IMR-90 (cell line): ENCODE results near the gene MYH13.

ENCODE experiments used
- MAZ ChIP-seq: IDR thresholded peaks from 2 replicates; pipeline ENCODE4 v1.6.1; 2012; ENCODE audit warnings: low read depth, mild to moderate bottlenecking, low read length, improper control_type of control experiment, moderate library complexity, borderline replicate concordance
- MXI1 ChIP-seq: IDR thresholded peaks from 2 replicates; pipeline ENCODE4 v1.6.1; 2012; ENCODE audit warnings: low read depth, mild to moderate bottlenecking, low read length, moderate library complexity, borderline replicate concordance
- POLR2A ChIP-seq: IDR thresholded peaks from 2 replicates; pipeline ENCODE4 v1.6.1; 2012; ENCODE audit warnings: mild to moderate bottlenecking, low read depth, low read length
- RAD21 ChIP-seq: IDR thresholded peaks from 2 replicates; pipeline ENCODE4 v1.6.1; 2012; ENCODE audit warnings: low read length, improper control_type of control experiment
- RCOR1 ChIP-seq: IDR thresholded peaks from 2 replicates; pipeline ENCODE4 v1.6.1; 2012; ENCODE audit warnings: mild to moderate bottlenecking, low read length, improper control_type of control experiment; ENCODE audit not compliant: insufficient replicate concordance
- TF ChIP-seq, protein P1 (sequence below): conservative IDR thresholded peaks from 2 replicates; pipeline ENCODE4 v1.5.1; 2012; ENCODE audit warnings: mild to moderate bottlenecking, low read depth, low read length, improper control_type of control experiment

DNA sequence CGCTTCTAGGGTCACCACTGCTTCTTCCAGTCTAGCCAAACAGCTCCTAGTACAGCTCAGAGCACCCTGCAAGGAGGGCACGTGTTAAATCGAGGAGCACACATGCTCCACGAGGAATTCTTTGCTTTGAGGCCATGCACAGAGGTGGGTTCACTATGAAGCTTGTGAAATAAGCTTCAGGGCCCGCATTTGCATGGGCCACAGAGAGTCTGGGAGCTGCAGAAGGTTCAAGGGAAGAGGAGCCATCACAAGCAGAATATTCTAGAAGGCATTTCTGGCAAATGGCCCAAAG is 55.3 kb downstream of the MYH13 start:
- no peak for TF ChIP-seq MXI1
- TF ChIP-seq, protein P1, sequence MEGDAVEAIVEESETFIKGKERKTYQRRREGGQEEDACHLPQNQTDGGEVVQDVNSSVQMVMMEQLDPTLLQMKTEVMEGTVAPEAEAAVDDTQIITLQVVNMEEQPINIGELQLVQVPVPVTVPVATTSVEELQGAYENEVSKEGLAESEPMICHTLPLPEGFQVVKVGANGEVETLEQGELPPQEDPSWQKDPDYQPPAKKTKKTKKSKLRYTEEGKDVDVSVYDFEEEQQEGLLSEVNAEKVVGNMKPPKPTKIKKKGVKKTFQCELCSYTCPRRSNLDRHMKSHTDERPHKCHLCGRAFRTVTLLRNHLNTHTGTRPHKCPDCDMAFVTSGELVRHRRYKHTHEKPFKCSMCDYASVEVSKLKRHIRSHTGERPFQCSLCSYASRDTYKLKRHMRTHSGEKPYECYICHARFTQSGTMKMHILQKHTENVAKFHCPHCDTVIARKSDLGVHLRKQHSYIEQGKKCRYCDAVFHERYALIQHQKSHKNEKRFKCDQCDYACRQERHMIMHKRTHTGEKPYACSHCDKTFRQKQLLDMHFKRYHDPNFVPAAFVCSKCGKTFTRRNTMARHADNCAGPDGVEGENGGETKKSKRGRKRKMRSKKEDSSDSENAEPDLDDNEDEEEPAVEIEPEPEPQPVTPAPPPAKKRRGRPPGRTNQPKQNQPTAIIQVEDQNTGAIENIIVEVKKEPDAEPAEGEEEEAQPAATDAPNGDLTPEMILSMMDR = no peak
- TF ChIP-seq RAD21 = no peak
- TF ChIP-seq RCOR1 = no peak
- TF ChIP-seq MAZ = no peak
- TF ChIP-seq POLR2A = no peak
